Esophagus muscularis mucosa (tissue), 4 donors: Measurements from ENCODE around the gene SETBP1.

ENCODE experiments used
- EP300 ChIP-seq: sonication (generic); formaldehyde crosslinking; IDR thresholded peaks from one replicate; pipeline ENCODE4 v1.6.1; 2017; ENCODE audit warnings: antibody characterized with exemption
- POLR2A ChIP-seq: fragments of 450-650 bp; IDR thresholded peaks from one replicate; pipeline ENCODE4 v1.6.1; 2017; ENCODE audit warnings: antibody characterized with exemption, moderate library complexity, mild to moderate bottlenecking, low read depth
- POLR2AphosphoS5 ChIP-seq, 2 donors: sonication (generic); formaldehyde crosslinking; IDR thresholded peaks; one replicate each; pipeline ENCODE4 v1.6.1; 2017; ENCODE audit warnings: antibody characterized with exemption in 2 of 2
- TF ChIP-seq, protein P1 (sequence below), 3 experiments: fragments of 200-600 bp in 2 of 3; fragments of 450-650 bp in 1 of 3; sonication (generic) in 2 of 3; IDR thresholded peaks; one replicate each; pipeline ENCODE4 v1.5.1; 2017 to 2019; ENCODE audit warnings: antibody characterized with exemption in 3 of 3, mild to moderate bottlenecking in 2 of 3, moderate library complexity in 1 of 3

- TF ChIP-seq, protein P1, sequence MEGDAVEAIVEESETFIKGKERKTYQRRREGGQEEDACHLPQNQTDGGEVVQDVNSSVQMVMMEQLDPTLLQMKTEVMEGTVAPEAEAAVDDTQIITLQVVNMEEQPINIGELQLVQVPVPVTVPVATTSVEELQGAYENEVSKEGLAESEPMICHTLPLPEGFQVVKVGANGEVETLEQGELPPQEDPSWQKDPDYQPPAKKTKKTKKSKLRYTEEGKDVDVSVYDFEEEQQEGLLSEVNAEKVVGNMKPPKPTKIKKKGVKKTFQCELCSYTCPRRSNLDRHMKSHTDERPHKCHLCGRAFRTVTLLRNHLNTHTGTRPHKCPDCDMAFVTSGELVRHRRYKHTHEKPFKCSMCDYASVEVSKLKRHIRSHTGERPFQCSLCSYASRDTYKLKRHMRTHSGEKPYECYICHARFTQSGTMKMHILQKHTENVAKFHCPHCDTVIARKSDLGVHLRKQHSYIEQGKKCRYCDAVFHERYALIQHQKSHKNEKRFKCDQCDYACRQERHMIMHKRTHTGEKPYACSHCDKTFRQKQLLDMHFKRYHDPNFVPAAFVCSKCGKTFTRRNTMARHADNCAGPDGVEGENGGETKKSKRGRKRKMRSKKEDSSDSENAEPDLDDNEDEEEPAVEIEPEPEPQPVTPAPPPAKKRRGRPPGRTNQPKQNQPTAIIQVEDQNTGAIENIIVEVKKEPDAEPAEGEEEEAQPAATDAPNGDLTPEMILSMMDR (IDR thresholded peaks at IDR 0.05): no peak
- TF ChIP-seq EP300: no peak
- no peak for TF ChIP-seq POLR2AphosphoS5 (IDR thresholded peaks at IDR 0.05)
- no peak for TF ChIP-seq POLR2A
Observed at GRCh38 chr18:44732599-44732998, 51.9 kb downstream of the SETBP1 start.
